Activated T-cell treated with anti-CD3 and anti-CD28 coated beads, Interleukin-2, amount 50 U/mL, for 72 hours (primary cell): Measurements from ENCODE around the gene SUMO2. TPM values are rescaled to one million over a fixed set of nuclear protein-coding genes. Genes with fewer than 3 reads are reported as not detected.

Experiments
- ATAC-seq, 2 donors: fragments of 150-1000 bp; cut with Tn5 transposase; replicated peaks in 1 of 2; 2 replicates each; pipeline ENCODE4 v1.10.0; 2021; ENCODE audit warnings: moderate library complexity in 2 of 2, mild to moderate bottlenecking in 1 of 2
- DNase-seq, 2 donors: peaks; one replicate each; pipeline ENCODE4 v3.0.0; 2021 to 2022; ENCODE audit warnings: mixed read lengths in 1 of 2
- H3K27ac Mint-ChIP-seq: one replicate; pipeline ENCODE4 v1.8.0; 2022; ENCODE audit warnings: mild to moderate bottlenecking, moderate library complexity, mixed read lengths
- H3K27me3 Mint-ChIP-seq: one replicate; pipeline ENCODE4 v1.8.0; 2022; ENCODE audit warnings: low read depth, mixed read lengths
- H3K36me3 Mint-ChIP-seq, 2 donors: one replicate each; pipeline ENCODE4 v1.8.0; 2022; ENCODE audit warnings: mixed read lengths in 2 of 2, mild to moderate bottlenecking in 1 of 2; ENCODE audit not compliant: insufficient read depth in 2 of 2
- H3K4me1 Mint-ChIP-seq: one replicate; pipeline ENCODE4 v1.8.0; 2022; ENCODE audit warnings: low read depth, mixed read lengths
- H3K4me3 Mint-ChIP-seq, 2 donors: one replicate each; pipeline ENCODE4 v1.8.0; 2022; ENCODE audit warnings: mild to moderate bottlenecking in 2 of 2, mixed read lengths in 2 of 2, moderate library complexity in 2 of 2
- H3K9me3 Mint-ChIP-seq, 2 donors: one replicate each; pipeline ENCODE4 v1.8.0; 2022; ENCODE audit warnings: mixed read lengths in 2 of 2
- total RNA-seq, 2 donors: library from RNA; stranded (reverse); gene quantifications; one replicate each; pipeline ENCODE4 v1.2.3, GENCODE V29; 2022

The SUMO2 gene
- total RNA-seq, 2 donors from 2014 or later, result 361 to 368 TPM

DNA sequence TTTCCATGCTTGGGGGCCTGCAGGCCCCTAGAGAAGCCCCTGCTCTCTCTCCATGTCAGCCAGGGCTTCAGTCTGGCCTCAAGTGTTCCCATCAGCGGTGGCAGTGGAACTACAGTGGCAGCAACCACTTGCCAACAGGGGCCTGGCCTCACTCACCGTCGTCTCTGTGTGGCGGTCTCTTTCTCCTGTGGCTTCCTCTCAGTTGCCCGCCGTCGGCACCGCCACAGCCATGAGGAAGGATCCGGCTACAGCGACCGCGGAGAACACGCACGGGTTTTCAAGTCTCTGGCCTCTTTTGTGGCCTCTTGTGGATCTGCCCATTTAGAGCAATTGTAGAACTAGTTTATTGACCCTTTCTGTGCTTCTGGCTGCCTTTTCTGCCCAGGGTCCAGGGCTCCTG, 64.5 kb downstream of the SUMO2 start:
- Mint-ChIP-seq H3K4me3 (no peak overlapping the region), H3K36me3 (peaks cover 0 to 5% of the 10 kb centered on the region in 2 donors)
- DNase-seq, result no peak

DNA sequence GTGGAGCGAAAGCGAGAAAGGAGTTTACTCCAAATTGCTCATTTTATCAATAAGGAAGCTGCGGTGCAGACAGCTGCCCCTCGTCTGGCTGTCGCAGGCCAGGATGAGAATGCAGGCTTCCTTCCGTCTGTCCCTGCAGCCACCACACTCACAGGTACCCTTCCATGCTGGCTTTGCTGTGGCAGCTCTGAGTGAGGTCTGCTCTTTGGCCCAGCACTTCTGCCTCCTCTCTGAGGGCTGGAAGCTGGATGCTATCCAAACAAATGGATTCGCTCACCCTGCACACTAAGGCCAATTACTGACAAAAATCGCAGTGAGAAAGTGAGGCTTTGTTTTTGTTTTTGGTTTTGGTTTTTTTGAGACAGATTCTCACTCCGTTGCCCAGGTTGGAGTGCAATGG, 66.0 kb downstream of the SUMO2 start:
- Mint-ChIP-seq H3K4me1 (peaks cover 26% of the 10 kb centered on the region), H3K36me3 (peaks cover 1 to 8% of the 10 kb centered on the region in 2 donors), H3K4me3 (no peak overlapping the region), H3K9me3 (no peaks in the 10 kb centered on the region), H3K27me3 (no peaks in the 10 kb centered on the region), H3K27ac (no peak overlapping the region)
- ATAC-seq (no peak), DNase-seq (no peak)

More for the DNA sequence above, 64.5 kb downstream of the SUMO2 start:
- Mint-ChIP-seq H3K9me3 (no peaks in the 10 kb centered on the region), H3K4me1 (peaks cover 17% of the 10 kb centered on the region), H3K27ac (no peak overlapping the region), H3K27me3 (no peaks in the 10 kb centered on the region)
- ATAC-seq, result no peak

Other genes with a start within 250 kb of the SUMO2 start
- gene OTOP3, start 247.1 kb downstream of the SUMO2 start, total RNA-seq, result not detected
- 1 to 10 TPM; 7.3 to 7.4 TPM for gene HID1, start 210.2 kb downstream of the SUMO2 start, total RNA-seq
- under 1 TPM; 0.56 to 0.72 TPM for gene CDR2L, start 195.3 kb downstream of the SUMO2 start, total RNA-seq
- 10 to 100 TPM; 39.1 to 50.6 TPM for gene MRPL58, start 170.3 kb downstream of the SUMO2 start, total RNA-seq
- gene ATP5PD, start 136.0 kb downstream of the SUMO2 start, total RNA-seq, result 100 to 1,000 TPM; 125 to 147 TPM
- gene KCTD2, start 135.7 kb downstream of the SUMO2 start, total RNA-seq, result 10 to 100 TPM; 21.4 to 24.1 TPM
- 1 to 10 TPM; 7.5 to 9.8 TPM for gene SLC16A5, start 95.0 kb downstream of the SUMO2 start, total RNA-seq
- 10 to 100 TPM; 10.6 to 12.9 TPM for gene ARMC7, start 73.0 kb downstream of the SUMO2 start, total RNA-seq
- gene NT5C, start 51.2 kb downstream of the SUMO2 start, total RNA-seq, result 10 to 100 TPM; 56.5 to 65.9 TPM
- gene JPT1, start 28.4 kb downstream of the SUMO2 start, total RNA-seq, result 100 to 1,000 TPM; 162 to 188 TPM
- 100 to 1,000 TPM in 1 of 2 donors, 10 to 100 TPM in 1; 88.3 to 114 TPM for gene NUP85, start 22.7 kb upstream of the SUMO2 start, total RNA-seq
- 10 to 100 TPM; 77.1 to 80.9 TPM for gene GGA3, start 78.6 kb upstream of the SUMO2 start, total RNA-seq
- 10 to 100 TPM; 42.8 to 43.0 TPM for gene MRPS7, start 78.9 kb upstream of the SUMO2 start, total RNA-seq
- 10 to 100 TPM; 63.1 to 67.9 TPM for gene MIF4GD, start 88.3 kb upstream of the SUMO2 start, total RNA-seq
- 10 to 100 TPM; 39.9 to 59.3 TPM for gene SLC25A19, start 106.5 kb upstream of the SUMO2 start, total RNA-seq
- 100 to 1,000 TPM; 209 to 218 TPM for gene GRB2, start 222.7 kb upstream of the SUMO2 start, total RNA-seq